ENCODE results near the gene NXPE4.
"Not testable (repeated sequence)": the region's sequence is repeated elsewhere in the genome, so short reads cannot be mapped to it uniquely, and the experiment has no call there.

Gene NXPE4

DNA sequence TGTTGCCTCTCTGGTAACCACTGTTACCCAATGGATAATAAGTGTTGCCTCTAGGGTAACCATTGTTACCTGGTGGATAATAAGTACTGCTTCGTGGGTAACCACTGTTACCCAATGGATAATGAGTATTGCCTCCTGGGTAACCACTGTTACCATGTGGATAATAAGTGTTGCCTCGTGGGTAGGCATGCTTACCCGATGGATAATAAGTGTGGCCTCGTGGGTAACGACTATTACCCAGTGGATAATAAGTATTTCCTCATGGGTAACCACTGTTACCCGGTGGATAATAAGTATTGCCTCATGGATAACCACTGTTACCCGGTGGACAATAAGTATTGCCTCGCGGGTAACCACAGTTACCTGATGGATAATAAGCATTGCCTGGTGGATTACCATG lies 13.8 kb upstream of the NXPE4 start:
- no peak for DNase-seq

DNA sequence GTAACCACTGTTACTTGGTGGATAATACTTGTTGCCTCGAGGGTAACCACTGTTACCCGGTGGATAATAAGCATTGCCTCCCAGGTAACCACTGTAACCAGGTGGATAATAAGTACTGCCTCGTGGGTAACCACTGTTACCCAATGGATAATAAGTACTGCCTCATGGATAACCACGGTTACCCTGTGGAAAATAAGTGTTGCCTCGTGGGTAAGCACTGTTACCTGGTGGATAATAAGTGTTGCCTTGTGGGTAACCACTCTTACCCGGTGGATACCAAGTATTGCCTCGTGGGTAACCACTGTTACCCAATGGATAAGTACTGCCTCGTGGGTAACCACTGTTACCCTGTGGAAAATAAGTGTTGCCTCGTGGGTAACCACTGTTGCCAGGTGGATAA lies 13.0 kb upstream of the NXPE4 start:
- not testable (repeated sequence) for DNase-seq

GRCh38 chr11:114607753-114608459 lies 12.3 kb upstream of the NXPE4 start:
- no peak for DNase-seq

DNA sequence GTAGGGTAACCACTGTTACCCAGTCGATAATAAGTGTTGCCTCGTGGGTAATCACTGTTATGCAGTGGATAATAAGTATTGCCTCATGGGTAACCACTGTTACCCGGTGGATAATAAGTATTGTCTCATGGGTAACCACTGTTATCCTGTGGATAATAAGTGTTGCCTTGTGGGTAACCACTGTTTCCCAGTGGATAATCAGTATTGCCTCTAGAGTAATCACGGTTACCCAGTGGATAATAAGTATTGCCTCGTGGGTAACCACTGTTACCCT lies 11.2 kb upstream of the NXPE4 start:
- DNase-seq: not testable (repeated sequence)

- DNase-seq: no peak
Observed at GRCh38 chr11:114606003-114606801, 10.6 kb upstream of the NXPE4 start.

- DNase-seq: no peak
Observed at GRCh38 chr11:114605370-114605769, 9.8 kb upstream of the NXPE4 start.

DNA sequence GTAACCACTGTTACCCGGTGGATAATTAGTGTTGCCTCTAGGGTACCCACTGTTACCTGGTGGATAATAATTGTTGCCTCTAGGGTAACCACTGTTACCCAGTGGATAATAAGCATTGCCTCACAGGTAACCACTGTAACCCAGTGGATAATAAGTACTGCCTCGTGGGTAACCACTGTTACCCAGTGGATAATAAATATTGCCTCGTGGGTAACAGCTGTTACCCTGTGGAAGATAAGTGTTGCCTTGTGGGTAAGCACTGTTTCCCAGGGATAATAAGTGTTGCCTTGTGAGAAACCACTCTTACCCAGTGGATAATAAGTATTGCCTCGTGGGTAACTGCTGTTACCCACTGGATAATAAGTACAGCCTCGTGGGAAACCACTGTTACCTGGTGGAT lies 9.3 kb upstream of the NXPE4 start:
- DNase-seq: no peak

- DNase-seq: no peak
Observed at GRCh38 chr11:114604179-114604813, 8.7 kb upstream of the NXPE4 start.

- DNase-seq: not testable (repeated sequence)
Observed at GRCh38 chr11:114603151-114603550, 7.6 kb upstream of the NXPE4 start.

- no peak for DNase-seq
Observed at GRCh38 chr11:114598461-114598860, 2.9 kb upstream of the NXPE4 start.

- no peak for DNase-seq
Observed at GRCh38 chr11:114596175-114596919, 761 bp upstream of the NXPE4 start.

GRCh38 chr11:114594703-114595102 lies 883 bp downstream of the NXPE4 start:
- no peak for DNase-seq

DNA sequence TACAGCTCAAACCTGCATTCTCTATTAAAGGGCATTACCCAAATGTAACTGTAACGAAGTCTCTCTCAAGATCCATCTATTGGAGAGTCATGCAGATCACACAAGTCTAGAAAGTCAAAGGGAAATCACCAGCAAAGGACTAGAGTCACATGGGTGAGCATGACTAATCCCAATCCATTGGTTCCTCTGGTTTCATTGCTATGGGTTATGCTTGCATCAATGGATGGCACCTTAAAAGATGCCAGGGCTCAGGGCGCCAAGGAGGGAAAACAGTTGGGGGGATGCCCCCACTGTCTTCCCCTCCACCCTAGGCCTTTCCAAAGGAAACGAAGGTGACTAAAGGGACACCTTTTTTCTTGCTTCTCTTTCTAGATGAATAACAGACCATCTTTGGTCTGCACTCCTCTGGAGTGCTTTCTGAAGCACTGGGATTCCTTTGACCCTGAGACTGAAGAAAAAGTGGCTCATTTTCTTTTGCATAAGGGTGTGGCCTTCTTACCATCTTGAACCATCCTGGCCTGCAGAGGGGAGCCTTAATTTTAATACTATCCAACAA lies 8.1 kb downstream of the NXPE4 start:
- DNase-seq: no peak

DNA sequence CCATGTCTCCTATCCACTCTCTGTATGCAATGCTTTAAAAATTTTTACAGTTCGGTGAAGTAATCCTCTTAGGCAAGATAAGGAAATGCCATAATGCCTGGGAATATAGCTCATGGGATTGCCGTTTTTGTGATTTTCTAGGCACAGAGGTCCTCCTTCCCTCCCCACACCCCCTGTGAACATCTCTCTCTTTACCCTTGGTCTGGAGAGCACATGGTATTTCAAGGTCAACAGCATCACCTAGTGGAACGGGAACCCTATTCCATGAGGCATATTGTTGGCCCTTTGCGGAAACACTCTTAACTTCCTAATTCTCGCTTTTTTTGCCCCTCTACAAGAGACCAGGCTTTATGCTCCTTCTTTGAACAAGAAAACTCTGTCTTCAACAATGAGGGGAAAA lies 8.8 kb downstream of the NXPE4 start:
- DNase-seq: no peak

- DNase-seq: no peak
Observed at GRCh38 chr11:114571712-114572111, 23.9 kb downstream of the NXPE4 start.

- DNase-seq: no peak
Observed at GRCh38 chr11:114569801-114570200, 25.8 kb downstream of the NXPE4 start.

GRCh38 chr11:114566276-114566675 lies 29.3 kb downstream of the NXPE4 start:
- DNase-seq: no peak

DNA sequence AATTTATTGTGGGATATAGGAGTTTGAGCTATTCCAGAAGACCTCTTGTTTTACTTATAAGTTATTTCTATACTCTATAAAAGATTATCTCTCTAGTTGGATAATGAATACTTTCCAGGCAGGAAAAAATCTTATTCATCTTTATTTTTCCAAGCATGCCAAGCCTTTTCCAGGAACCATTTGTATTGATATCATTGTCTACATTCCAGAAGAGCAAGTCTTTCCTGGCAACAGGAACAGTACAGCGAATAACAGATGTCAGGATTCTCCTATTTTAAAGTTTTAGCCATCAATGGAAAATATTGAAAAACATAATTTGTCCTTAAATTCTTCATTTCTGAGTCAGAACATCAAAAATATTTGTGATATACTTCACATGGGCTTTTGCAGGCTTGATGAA lies 30.8 kb downstream of the NXPE4 start:
- DNase-seq: no peak

- DNase-seq: no peak
Observed at GRCh38 chr11:114563077-114563476, 32.5 kb downstream of the NXPE4 start.

DNA sequence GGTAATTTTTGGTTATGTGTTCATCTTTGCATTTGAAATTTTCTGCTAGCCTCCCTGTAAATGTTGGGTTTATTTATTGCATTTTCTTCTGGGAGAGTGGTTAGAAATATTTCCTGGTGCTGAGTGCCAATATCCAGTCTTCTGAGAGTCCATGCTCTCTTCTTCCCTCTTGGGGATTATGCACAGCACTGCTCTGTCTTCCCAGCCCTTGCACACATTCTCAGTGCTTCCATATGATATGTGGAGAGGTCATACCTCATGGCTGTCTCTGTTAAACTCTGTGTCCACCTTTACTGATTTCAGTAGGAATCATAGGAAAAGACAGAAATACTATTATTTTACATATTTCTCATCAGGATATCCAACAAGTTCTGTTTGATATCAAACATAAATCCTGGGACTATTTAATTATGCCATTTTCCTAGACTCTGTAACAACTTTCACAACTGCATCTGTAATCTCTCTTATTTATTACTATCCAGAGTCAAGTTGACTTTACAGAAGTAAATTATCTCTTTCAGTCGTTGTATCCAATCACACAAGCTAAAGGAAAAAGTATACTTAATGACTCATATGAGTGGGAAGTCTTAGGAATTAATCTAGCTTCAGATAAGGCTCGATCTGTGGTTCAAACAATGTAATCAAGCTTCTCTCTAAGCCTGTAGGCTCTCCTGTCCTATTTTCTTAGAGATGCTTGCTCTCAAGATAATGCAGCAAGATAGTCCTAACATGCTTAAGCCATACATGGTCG lies 33.2 kb downstream of the NXPE4 start:
- DNase-seq: no peak

DNA sequence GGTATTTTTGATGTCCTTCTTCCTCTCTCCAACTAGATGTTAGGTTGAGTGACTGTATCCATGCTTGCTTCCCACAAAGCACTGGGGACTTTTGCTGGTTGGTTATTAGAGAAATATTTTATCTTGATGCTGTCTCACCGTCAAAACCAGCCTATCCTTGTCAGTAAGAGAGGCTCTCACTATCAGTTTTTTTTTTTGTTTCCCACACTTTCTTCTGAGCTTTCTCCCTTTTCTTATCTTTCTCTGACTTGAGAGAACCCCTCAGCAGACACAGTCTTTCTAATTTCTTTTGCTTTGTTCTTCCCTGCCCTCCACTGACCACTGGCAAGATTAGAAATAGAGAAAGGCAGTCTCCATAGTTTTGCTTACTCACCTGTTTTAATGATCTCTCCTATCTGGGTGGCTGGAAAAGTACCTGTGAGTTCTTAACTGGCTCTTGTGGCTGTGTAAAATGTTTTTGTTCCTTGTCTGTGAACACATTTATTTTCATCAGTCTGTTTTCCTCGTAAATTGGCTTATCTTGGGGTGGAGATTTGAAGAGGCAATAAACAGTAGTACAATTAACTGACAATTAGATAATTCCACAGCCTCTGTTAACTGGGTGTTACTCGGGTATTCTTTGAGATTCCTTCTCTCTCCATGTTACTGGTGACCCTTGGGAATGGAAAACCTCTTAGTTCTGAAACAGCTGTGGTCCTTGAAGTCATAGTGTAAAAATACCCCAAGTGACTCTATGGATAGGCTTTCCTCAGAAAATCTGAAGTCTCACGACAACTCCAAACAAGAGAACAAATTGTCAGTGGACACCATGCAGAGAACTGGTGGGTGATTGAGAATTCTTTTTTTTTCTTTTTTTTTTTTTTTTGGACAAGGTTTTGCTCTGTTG lies 35.9 kb downstream of the NXPE4 start, which contains the start of gene NXPE1:
NXPE1 (minus strand) TSS at position 457 of the 886 bp plus-strand sequence. CDS start 8,680 bp downstream, outside the sequence.
- no peak for DNase-seq

All from suppressor macrophage treated with lipopolysaccharide for 4 hours (primary cell).